Measurements from ENCODE around the gene RAB33A.

Gene RAB33A

GRCh38 chrX:130172127-130172845 lies 524 bp downstream of the RAB33A start:
- DNase-seq (ENCODE audit: low read depth in 3 of 3) = no peak

GRCh38 chrX:130173190-130173895 lies 1.6 kb downstream of the RAB33A start:
- peak in 1 of 3 experiments; percentile 41 for DNase-seq (ENCODE audit: low read depth in 3 of 3)

GRCh38 chrX:130174045-130174704 lies 2.4 kb downstream of the RAB33A start:
- DNase-seq (ENCODE audit: low read depth in 3 of 3) = no peak

GRCh38 chrX:130174937-130175336 lies 3.2 kb downstream of the RAB33A start:
- no peak for DNase-seq (ENCODE audit: low read depth in 3 of 3)

- DNase-seq (ENCODE audit: low read depth in 3 of 3) = no peak
These were observed 4.6 kb downstream of the RAB33A start for GRCh38 chrX:130176354-130176776.

- no peak for DNase-seq (ENCODE audit: low read depth in 3 of 3)
These were observed 5.2 kb downstream of the RAB33A start for GRCh38 chrX:130176942-130177341.

GRCh38 chrX:130179170-130179569 lies 7.4 kb downstream of the RAB33A start:
- no peak for DNase-seq (ENCODE audit: low read depth in 3 of 3)

GRCh38 chrX:130179579-130180215 lies 7.9 kb downstream of the RAB33A start:
- no peak for DNase-seq (ENCODE audit: low read depth in 3 of 3)

- DNase-seq (ENCODE audit: low read depth in 3 of 3) = no peak
These were observed 12.4 kb downstream of the RAB33A start for GRCh38 chrX:130184168-130184567.

- no peak for DNase-seq (ENCODE audit: low read depth in 3 of 3)
These were observed 13.1 kb downstream of the RAB33A start for GRCh38 chrX:130184857-130185256.

- DNase-seq (ENCODE audit: low read depth in 3 of 3) = no peak
These were observed 14.9 kb downstream of the RAB33A start for GRCh38 chrX:130186651-130187050.

- no peak for DNase-seq (ENCODE audit: low read depth in 3 of 3)
These were observed 19.0 kb downstream of the RAB33A start for GRCh38 chrX:130190801-130191200.

GRCh38 chrX:130196466-130196865 lies 24.7 kb downstream of the RAB33A start:
- no peak for DNase-seq (ENCODE audit: low read depth in 3 of 3)

GRCh38 chrX:130197464-130197863 lies 25.7 kb downstream of the RAB33A start:
- no peak for DNase-seq (ENCODE audit: low read depth in 3 of 3)

GRCh38 chrX:130204647-130205046 lies 32.9 kb downstream of the RAB33A start:
- no peak for DNase-seq (ENCODE audit: low read depth in 3 of 3)

- DNase-seq (ENCODE audit: low read depth in 3 of 3) = no peak
These were observed 39.8 kb downstream of the RAB33A start for GRCh38 chrX:130211415-130212186.

- no peak for DNase-seq (ENCODE audit: low read depth in 3 of 3)
These were observed 40.6 kb downstream of the RAB33A start for GRCh38 chrX:130212371-130212770.

GRCh38 chrX:130213376-130213775 lies 41.6 kb downstream of the RAB33A start:
- no peak for DNase-seq (ENCODE audit: low read depth in 3 of 3)

- no peak for DNase-seq (ENCODE audit: low read depth in 3 of 3)
These were observed 44.6 kb downstream of the RAB33A start for GRCh38 chrX:130216320-130216719.

- no peak for DNase-seq (ENCODE audit: low read depth in 3 of 3)
These were observed 53.0 kb downstream of the RAB33A start for GRCh38 chrX:130224810-130225209.

- no peak for DNase-seq (ENCODE audit: low read depth in 3 of 3)
These were observed 57.1 kb downstream of the RAB33A start for GRCh38 chrX:130228871-130229270.

All from stimulated activated CD4-positive, alpha-beta T cell treated with anti-CD3 and anti-CD28 coated beads, TNF-alpha, amount 100 ng/mL, for 24 hours (primary cell).